IMR-90 (cell line): ENCODE measurements around the gene WNT2B. TPM values are rescaled to one million over a fixed set of nuclear protein-coding genes. Genes with fewer than 3 reads are reported as not detected.

Experiments
- ATAC-seq: fragments of 200-7000 bp; cut with Tn5 transposase; 2 replicates; pipeline ENCODE4 v1.9.1; 2020; ENCODE audit warnings: low read depth, mild to moderate bottlenecking, moderate library complexity
- BruUV-seq: library from RNA; stranded (reverse); fragments of 400-500 nt; replicated peaks from 2 replicates; lab custom pipeline; 2021; lab: Mats Ljungman, UMichigan
- CTCF ChIA-PET: fragments of 300-600 bp; formaldehyde crosslinking; extraction: SDS; loops from one replicate; lab custom pipeline; 2021; ENCODE audit warnings: antibody characterized with exemption; lab: Yijun Ruan, JAX
- POLR2A ChIA-PET: fragments of 300-600 bp; sonication (Branson Sonifier 250); formaldehyde crosslinking; loops from one replicate; lab custom pipeline; 2022; ENCODE audit warnings: antibody characterized with exemption; ENCODE audit not compliant: unreplicated experiment; lab: Charles Lee
- DNase-seq: peaks from one replicate; pipeline ENCODE4 v3.0.0; 2013
- H2AFZ ChIP-seq: replicated peaks from 2 replicates; pipeline ENCODE3; 2013; ENCODE audit warnings: low read length, mild to moderate bottlenecking; ENCODE audit not compliant: poor library complexity
- H2AK5ac ChIP-seq: 2 replicates; pipeline ENCODE4 v1.6.1; 2013; ENCODE audit warnings: low read depth, low read length, inconsistent platforms
- H2AK9ac ChIP-seq: replicated peaks from 2 replicates; pipeline ENCODE3; 2013; ENCODE audit warnings: mild to moderate bottlenecking, low read depth, low read length, moderate library complexity; ENCODE audit not compliant: poor library complexity
- H2BK120ac ChIP-seq: 2 replicates; pipeline ENCODE4 v1.6.1; 2013; ENCODE audit warnings: low read depth, low read length, inconsistent platforms
- H2BK15ac ChIP-seq: 3 replicates; pipeline ENCODE4 v1.6.1; 2013; ENCODE audit warnings: low read depth, low read length, inconsistent platforms
- H2BK20ac ChIP-seq: 2 replicates; pipeline ENCODE4 v1.6.1; 2013; ENCODE audit warnings: low read depth, mild to moderate bottlenecking, inconsistent platforms, low read length, moderate library complexity
- H2BK5ac ChIP-seq: 2 replicates; pipeline ENCODE4 v1.6.1; 2013; ENCODE audit warnings: mild to moderate bottlenecking, low read depth, low read length, inconsistent platforms; ENCODE audit not compliant: poor library complexity, severe bottlenecking
- H3K14ac ChIP-seq: replicated peaks from 2 replicates; pipeline ENCODE4 v1.6.1; 2013; ENCODE audit warnings: low read depth, low read length, inconsistent platforms
- H3K18ac ChIP-seq: 2 replicates; pipeline ENCODE4 v1.6.1; 2013; ENCODE audit warnings: low read depth, low read length, control low read depth
- H3K23ac ChIP-seq: 2 replicates; pipeline ENCODE4 v1.6.1; 2013; ENCODE audit warnings: low read depth, low read length, inconsistent platforms
- H3K27ac ChIP-seq: 2 replicates; pipeline ENCODE4 v1.5.1; 2013; ENCODE audit warnings: mild to moderate bottlenecking, control low read depth, low read length; ENCODE audit not compliant: insufficient read depth
- H3K27me3 ChIP-seq: 2 replicates; pipeline ENCODE4 v1.6.1; 2013; ENCODE audit warnings: low read length; ENCODE audit not compliant: control insufficient read depth, insufficient read depth
- H3K36me3 ChIP-seq: 2 replicates; pipeline ENCODE4 v1.6.1; 2013; ENCODE audit warnings: low read length, mixed read lengths; ENCODE audit not compliant: control insufficient read depth, insufficient read depth
- H3K4ac ChIP-seq: 2 replicates; pipeline ENCODE4 v1.6.1; 2013; ENCODE audit warnings: low read depth, low read length, inconsistent platforms
- H3K4me1 ChIP-seq: 2 replicates; pipeline ENCODE4 v1.6.1; 2013; ENCODE audit warnings: low read length, mixed read lengths; ENCODE audit not compliant: control insufficient read depth, insufficient read depth
- H3K4me2 ChIP-seq: 2 replicates; pipeline ENCODE4 v1.6.1; 2013; ENCODE audit warnings: low read depth, mild to moderate bottlenecking, control low read depth, low read length, moderate library complexity
- H3K4me3 ChIP-seq: 2 replicates; pipeline ENCODE4 v1.5.1; 2013; ENCODE audit warnings: low read depth, mild to moderate bottlenecking, control low read depth, low read length, moderate library complexity; ENCODE audit not compliant: insufficient read depth
- H3K56ac ChIP-seq: 2 replicates; pipeline ENCODE4 v1.6.1; 2013; ENCODE audit warnings: low read length, inconsistent platforms; ENCODE audit not compliant: insufficient read depth; ENCODE audit errors: extremely low read depth
- H3K79me1 ChIP-seq, 2 experiments: 2 replicates each; pipeline ENCODE4 v1.6.1; 2013; ENCODE audit warnings: low read length in 2 of 2, inconsistent platforms in 1 of 2, low read depth in 1 of 2
- H3K9ac ChIP-seq: 2 replicates; pipeline ENCODE4 v1.6.1; 2013; ENCODE audit warnings: low read depth, low read length, control low read depth
- H3K9me1 ChIP-seq: 2 replicates; pipeline ENCODE4 v1.6.1; 2013; ENCODE audit warnings: low read length, inconsistent platforms; ENCODE audit not compliant: insufficient read depth
- H3K9me3 ChIP-seq: 2 replicates; pipeline ENCODE4 v1.6.1; 2013; ENCODE audit warnings: low read length; ENCODE audit not compliant: control insufficient read depth, insufficient read depth
- H4K20me1 ChIP-seq: 2 replicates; pipeline ENCODE4 v1.6.1; 2013; ENCODE audit warnings: low read length, inconsistent platforms; ENCODE audit not compliant: insufficient read depth
- H4K5ac ChIP-seq: 2 replicates; pipeline ENCODE4 v1.6.1; 2013; ENCODE audit warnings: mild to moderate bottlenecking, low read depth, low read length, control low read depth
- H4K8ac ChIP-seq, 2 experiments: 2 replicates each; pipeline ENCODE4 v1.6.1; 2013; ENCODE audit warnings: low read depth in 2 of 2, low read length in 2 of 2, control low read depth in 1 of 2, inconsistent platforms in 1 of 2
- H4K91ac ChIP-seq: 2 replicates; pipeline ENCODE4 v1.6.1; 2013; ENCODE audit warnings: low read depth, low read length, inconsistent platforms; ENCODE audit not compliant: insufficient read depth
- BHLHE40 ChIP-seq: fragments of 150-350 bp; IDR thresholded peaks from 2 replicates; pipeline ENCODE4 v1.6.1; 2016; ENCODE audit warnings: mild to moderate bottlenecking, low read depth, low read length
- CEBPB ChIP-seq: IDR thresholded peaks from 2 replicates; pipeline ENCODE4 v1.6.1; 2012; ENCODE audit warnings: low read depth, low read length, improper control_type of control experiment
- CHD1 ChIP-seq: IDR thresholded peaks from 2 replicates; pipeline ENCODE4 v1.6.1; 2012; ENCODE audit warnings: low read depth, low read length, improper control_type of control experiment
- CTCF ChIP-seq: conservative IDR thresholded peaks from 2 replicates; pipeline ENCODE4 v1.5.1; 2012; ENCODE audit warnings: mild to moderate bottlenecking, low read depth, low read length, improper control_type of control experiment
- ELK1 ChIP-seq: fragments of 150-350 bp; IDR thresholded peaks from 2 replicates; pipeline ENCODE4 v1.6.1; 2016; ENCODE audit warnings: low read depth, mild to moderate bottlenecking, low read length, moderate library complexity, borderline replicate concordance
- FOS ChIP-seq: fragments of 150-350 bp; IDR thresholded peaks from 2 replicates; pipeline ENCODE4 v1.6.1; 2016; ENCODE audit warnings: low read depth, low read length
- MAFK ChIP-seq: IDR thresholded peaks from 2 replicates; pipeline ENCODE4 v1.6.1; 2012; ENCODE audit warnings: low read depth, low read length, improper control_type of control experiment
- MAZ ChIP-seq: IDR thresholded peaks from 2 replicates; pipeline ENCODE4 v1.6.1; 2012; ENCODE audit warnings: low read depth, mild to moderate bottlenecking, low read length, improper control_type of control experiment, moderate library complexity, borderline replicate concordance
- MXI1 ChIP-seq: IDR thresholded peaks from 2 replicates; pipeline ENCODE4 v1.6.1; 2012; ENCODE audit warnings: low read depth, mild to moderate bottlenecking, low read length, moderate library complexity, borderline replicate concordance
- POLR2A ChIP-seq: IDR thresholded peaks from 2 replicates; pipeline ENCODE4 v1.6.1; 2012; ENCODE audit warnings: mild to moderate bottlenecking, low read depth, low read length
- RAD21 ChIP-seq: IDR thresholded peaks from 2 replicates; pipeline ENCODE4 v1.6.1; 2012; ENCODE audit warnings: low read length, improper control_type of control experiment
- RCOR1 ChIP-seq: IDR thresholded peaks from 2 replicates; pipeline ENCODE4 v1.6.1; 2012; ENCODE audit warnings: mild to moderate bottlenecking, low read length, improper control_type of control experiment; ENCODE audit not compliant: insufficient replicate concordance
- RFX5 ChIP-seq: IDR thresholded peaks from 2 replicates; pipeline ENCODE4 v1.8.0; 2012; ENCODE audit warnings: low read depth, mild to moderate bottlenecking, low read length, moderate library complexity
- SMC3 ChIP-seq: fragments of 150-350 bp; IDR thresholded peaks from 2 replicates; pipeline ENCODE4 v1.6.1; 2016; ENCODE audit warnings: low read depth, mild to moderate bottlenecking, antibody characterized with exemption, low read length, moderate library complexity
- USF2 ChIP-seq: fragments of 150-350 bp; IDR thresholded peaks from 2 replicates; pipeline ENCODE4 v1.6.1; 2017; ENCODE audit warnings: mild to moderate bottlenecking, antibody characterized with exemption, low read length, low read depth
- WGBS, 2 experiments: methylation state at CpG; one replicate each; pipeline versions ENCODE4 v1.1.5 to v1.1.7; 2013; ENCODE audit warnings: missing lambda C conversion rate in 2 of 2; ENCODE audit not compliant: insufficient read length in 1 of 2; ENCODE audit errors: extremely low coverage in 2 of 2; 5-methylcytosine and 5-hydroxymethylcytosine counted together
- dilution Hi-C: fragments of 300-500 bp; cut with HindIII; formaldehyde crosslinking; loops from one replicate; pipeline ENCODE4 v1.14.3; 2018; ENCODE audit warnings: low sequenced_read_pairs; ENCODE audit not compliant: unreplicated experiment
- in situ Hi-C: fragments of 300-500 bp; cut with MboI; formaldehyde crosslinking; loops from 3 replicates; pipeline ENCODE4 v1.14.3; 2019; ENCODE audit warnings: low sequenced_read_pairs, inconsistent platforms, mixed read lengths
- intact Hi-C: fragments of 100-400 bp; cut with micrococcal nuclease; formaldehyde crosslinking; loops from 2 replicates; pipeline ENCODE4 v1.10.0; 2022
- polyA plus RNA-seq, 3 experiments: library from polyadenylated mRNA; depleted of rRNA; stranded (reverse); fragments of >200 nt; gene quantifications; 2 replicates each; pipeline ENCODE4 v1.2.3, GENCODE V29; 2012; ENCODE audit warnings: low replicate concordance in 1 of 3
- total RNA-seq: library from RNA; depleted of rRNA; stranded (reverse); fragments of >200 nt; gene quantifications from 2 replicates; pipeline ENCODE4 v1.2.3, GENCODE V29; 2012

The WNT2B gene
- total and polyA plus RNA-seq, 2 of the 4 experiments (the other 2 are of a cell fraction), result 0.50 to 0.54 TPM

GRCh38 chr1:112504661-112505399 is 3.9 kb upstream of the WNT2B start:
- intact Hi-C loops, result no loop called here

More at GRCh38 chr1:112504661-112505399, 3.9 kb upstream of the WNT2B start:
- H3K4me3 ChIP-seq, result no peak overlapping the region
- H3K4me1 ChIP-seq, result peaks cover 8% of the 10 kb centered on the region; the same call in 1 of the 2 replicates
- ChIA-PET POLR2A (no interaction called here), CTCF (interaction anchor here (0.6 to 1.0 kb wide), 2 partner anchors 33 to 109 kb away, joined by 3 read pairs; no protein-coding TSS in a partner anchor)
- no peak overlapping the region for H2AK5ac ChIP-seq
- H3K4me2 ChIP-seq, result no peak overlapping the region
- H3K14ac ChIP-seq, result no peak overlapping the region
- no CpG with 5 or more reads among the region's 6 CpGs for WGBS, 2 experiments
- no TSS peak for BruUV-seq
- no peak overlapping the region for H2BK120ac ChIP-seq
- H3K9me3 ChIP-seq, result peaks cover 4% of the 10 kb centered on the region; the same call in 1 of the 2 replicates
- in situ Hi-C loops (loop anchor here (5.0 to 10.0 kb wide), 2 partner anchors 112 to 200 kb away; partner anchors contain the start of genes CAPZA1, RHOC and ST7L), dilution Hi-C loops (no loop called here)
- no peak overlapping the region for H3K27ac ChIP-seq
- H2BK5ac ChIP-seq, result no peak overlapping the region
- no peak overlapping the region for H2AK9ac ChIP-seq
- no peak overlapping the region for H3K4ac ChIP-seq
- no peak overlapping the region for H3K56ac ChIP-seq
- H4K20me1 ChIP-seq, result no peaks in the 10 kb centered on the region
- no peaks in the 10 kb centered on the region for H3K79me1 ChIP-seq
- no peak overlapping the region for H3K18ac ChIP-seq
- ATAC-seq (no peak), DNase-seq (no peak)
- no peaks in the 10 kb centered on the region for H3K9me1 ChIP-seq
- no peak overlapping the region for H3K23ac ChIP-seq
- H2BK20ac ChIP-seq, result no peak overlapping the region
- no peak overlapping the region for H3K9ac ChIP-seq
- no peak overlapping the region for H2AFZ ChIP-seq
- no peak overlapping the region for H4K91ac ChIP-seq
- H3K27me3 ChIP-seq, result peaks cover 50% of the 10 kb centered on the region
- TF ChIP-seq USF2 (no peak), RCOR1 (no peak), CEBPB (no peak), BHLHE40 (no peak), MXI1 (no peak), MAZ (no peak), POLR2A (no peak), RFX5 (no peak), CHD1 (no peak), FOS (no peak), CTCF (no peak), RAD21 (no peak), ELK1 (no peak), SMC3 (no peak), MAFK (no peak)
- H3K36me3 ChIP-seq, result no peaks in the 10 kb centered on the region
- no peak overlapping the region for H4K8ac ChIP-seq
- no peak overlapping the region for H2BK15ac ChIP-seq
- no peak overlapping the region for H4K5ac ChIP-seq
